GM18526 (cell line): ENCODE measurements around the gene MARVELD2.

Experiments used
- POLR2A ChIP-seq: IDR thresholded peaks from 3 replicates; pipeline ENCODE4 v1.6.1; 2011; ENCODE audit not compliant: insufficient read length; ENCODE audit errors: extremely low read depth

MARVELD2 gene

GRCh38 chr5:69492391-69492922 lies 77.5 kb downstream of the MARVELD2 start, which contains the start of gene OCLN:
Gene OCLN (plus strand): TSS chr5:69492790. CDS start chr5:69504245, 11,455 bp downstream.
- TF ChIP-seq POLR2A = peak; percentile 28

GRCh38 chr5:69492923-69493395 lies 78.0 kb downstream of the MARVELD2 start:
- no peak for TF ChIP-seq POLR2A

- TF ChIP-seq POLR2A = no peak
Observed at GRCh38 chr5:69493396-69494133, 78.6 kb downstream of the MARVELD2 start.
